GM18868 (cell line): Measurements from ENCODE around the gene ANGPTL4.
A peak's percentile ranks its signal among the peaks of the same experiment; 100 is the strongest.
"Not testable (repeated sequence)": the region's sequence is repeated elsewhere in the genome, so short reads cannot be mapped to it uniquely, and the experiment has no call there.

ENCODE experiments used
- ATAC-seq: cut with Tn5 transposase; IDR thresholded peaks from one replicate; pipeline ENCODE4 v1.9.1; 2021; ENCODE audit warnings: mild to moderate bottlenecking, moderate library complexity; ENCODE audit not compliant: unreplicated experiment

Gene ANGPTL4, protein sequence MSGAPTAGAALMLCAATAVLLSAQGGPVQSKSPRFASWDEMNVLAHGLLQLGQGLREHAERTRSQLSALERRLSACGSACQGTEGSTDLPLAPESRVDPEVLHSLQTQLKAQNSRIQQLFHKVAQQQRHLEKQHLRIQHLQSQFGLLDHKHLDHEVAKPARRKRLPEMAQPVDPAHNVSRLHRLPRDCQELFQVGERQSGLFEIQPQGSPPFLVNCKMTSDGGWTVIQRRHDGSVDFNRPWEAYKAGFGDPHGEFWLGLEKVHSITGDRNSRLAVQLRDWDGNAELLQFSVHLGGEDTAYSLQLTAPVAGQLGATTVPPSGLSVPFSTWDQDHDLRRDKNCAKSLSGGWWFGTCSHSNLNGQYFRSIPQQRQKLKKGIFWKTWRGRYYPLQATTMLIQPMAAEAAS

DNA sequence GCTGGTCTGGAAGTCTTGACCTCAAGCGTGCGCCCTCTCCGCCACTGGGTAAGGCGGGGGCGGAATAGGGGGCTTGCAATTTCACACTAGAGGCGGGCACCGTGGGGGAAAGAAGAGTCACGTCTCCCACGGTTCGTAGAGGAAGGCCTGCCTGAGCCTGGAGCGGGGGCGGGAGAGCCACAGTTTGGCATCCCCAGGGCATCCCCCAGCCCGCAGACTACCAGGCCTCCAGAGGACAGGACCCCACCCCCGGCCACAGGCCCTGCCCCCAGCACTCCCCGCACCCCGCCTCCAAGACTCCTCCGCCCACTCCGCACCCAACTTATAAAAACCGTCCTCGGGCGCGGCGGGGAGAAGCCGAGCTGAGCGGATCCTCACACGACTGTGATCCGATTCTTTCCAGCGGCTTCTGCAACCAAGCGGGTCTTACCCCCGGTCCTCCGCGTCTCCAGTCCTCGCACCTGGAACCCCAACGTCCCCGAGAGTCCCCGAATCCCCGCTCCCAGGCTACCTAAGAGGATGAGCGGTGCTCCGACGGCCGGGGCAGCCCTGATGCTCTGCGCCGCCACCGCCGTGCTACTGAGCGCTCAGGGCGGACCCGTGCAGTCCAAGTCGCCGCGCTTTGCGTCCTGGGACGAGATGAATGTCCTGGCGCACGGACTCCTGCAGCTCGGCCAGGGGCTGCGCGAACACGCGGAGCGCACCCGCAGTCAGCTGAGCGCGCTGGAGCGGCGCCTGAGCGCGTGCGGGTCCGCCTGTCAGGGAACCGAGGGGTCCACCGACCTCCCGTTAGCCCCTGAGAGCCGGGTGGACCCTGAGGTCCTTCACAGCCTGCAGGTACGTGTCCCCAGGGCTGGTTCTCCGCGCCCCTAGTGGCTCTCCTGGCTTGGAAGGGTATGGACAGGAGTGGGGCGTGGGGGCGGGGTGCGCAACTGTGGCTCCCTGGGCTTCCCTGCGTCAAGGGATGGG is at the start of gene ANGPTL4:
ANGPTL4 (plus strand) TSS at position 353 of the 969 bp plus-strand sequence; CDS start at position 520, 167 bp downstream.
- ATAC-seq = no peak

GRCh38 chr19:8314981-8315640 is 48.8 kb upstream of the ANGPTL4 start:
- ATAC-seq = not testable (repeated sequence)

- no peak for ATAC-seq
These were observed 47.4 kb upstream of the ANGPTL4 start for GRCh38 chr19:8316351-8317125.

GRCh38 chr19:8318835-8319234 is 45.1 kb upstream of the ANGPTL4 start:
- ATAC-seq = not testable (repeated sequence)

GRCh38 chr19:8319807-8320520 is 44.0 kb upstream of the ANGPTL4 start:
- no peak for ATAC-seq

DNA sequence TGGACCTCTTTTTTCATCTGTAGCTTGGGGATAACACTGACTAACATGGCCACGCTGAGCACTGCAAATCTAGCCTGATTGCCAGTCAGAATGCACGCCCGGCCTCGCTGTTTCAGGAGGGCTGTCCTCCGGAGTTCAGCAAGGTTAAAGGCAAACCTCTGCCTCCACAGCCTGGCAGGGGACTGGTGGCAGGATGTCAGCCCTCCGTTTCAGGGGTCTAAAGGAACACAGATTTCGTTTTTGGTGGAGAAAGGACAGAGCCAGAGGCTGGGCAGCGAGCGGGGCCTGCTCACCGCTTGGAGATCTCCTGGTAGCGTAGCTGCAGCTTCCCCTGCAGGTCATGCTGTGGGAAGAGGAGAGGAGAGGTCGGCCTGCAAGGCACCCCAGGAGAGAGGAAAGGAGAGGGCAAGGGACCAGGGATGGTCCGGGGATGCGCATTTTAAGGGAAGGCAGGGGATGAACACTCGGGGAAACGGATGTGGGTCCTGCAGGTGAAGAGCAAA is 43.3 kb upstream of the ANGPTL4 start:
- no peak for ATAC-seq

DNA sequence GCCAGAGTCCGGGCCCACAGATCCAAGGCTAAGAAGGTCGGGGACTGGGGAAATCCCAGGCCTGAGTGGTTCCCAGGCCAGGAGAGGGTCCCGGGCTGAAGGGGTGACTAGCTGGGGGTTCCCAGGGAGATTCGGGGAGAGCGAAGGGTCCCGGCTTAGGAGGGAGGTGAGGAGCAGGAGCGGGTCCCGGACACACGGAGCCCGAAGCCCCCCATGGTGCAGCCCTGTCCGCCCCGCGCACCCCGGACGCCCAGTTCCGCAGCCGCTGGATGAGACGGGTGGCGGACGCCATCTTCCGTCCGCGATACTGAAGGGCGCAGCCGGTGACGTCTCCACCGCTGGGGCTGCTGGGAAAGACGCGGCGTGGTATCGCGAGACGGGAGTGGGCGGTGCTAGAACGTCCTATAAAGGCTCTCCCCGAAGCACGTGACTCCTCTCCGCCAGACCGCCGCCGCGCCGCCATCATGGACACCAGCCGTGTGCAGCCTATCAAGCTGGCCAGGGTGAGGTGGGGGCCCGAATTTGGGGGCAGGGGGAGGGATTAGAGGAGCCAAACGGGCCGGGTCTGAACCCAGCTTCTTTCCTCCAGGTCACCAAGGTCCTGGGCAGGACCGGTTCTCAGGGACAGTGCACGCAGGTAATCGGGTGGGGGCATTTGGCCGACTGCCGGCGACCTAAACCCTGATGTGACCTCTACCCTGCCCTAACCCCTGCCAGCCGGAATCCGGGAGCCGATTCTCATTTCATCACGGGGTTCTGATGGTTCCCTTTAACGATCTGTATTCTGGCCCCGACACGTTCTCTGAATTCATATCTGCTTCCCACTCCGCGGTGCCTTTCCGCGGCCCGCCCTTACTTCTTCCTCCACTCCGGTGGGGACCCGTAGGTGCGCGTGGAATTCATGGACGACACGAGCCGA is 42.6 kb upstream of the ANGPTL4 start, which contains the start of the genes NDUFA7 and RPS28:
NDUFA7 (minus strand) TSS at position 309 of the 919 bp plus-strand sequence; CDS start at position 292, 17 bp downstream.
RPS28 (plus strand) TSS at position 430 of the 919 bp plus-strand sequence; CDS start at position 465, 35 bp downstream.
- ATAC-seq = peak; percentile 92

DNA sequence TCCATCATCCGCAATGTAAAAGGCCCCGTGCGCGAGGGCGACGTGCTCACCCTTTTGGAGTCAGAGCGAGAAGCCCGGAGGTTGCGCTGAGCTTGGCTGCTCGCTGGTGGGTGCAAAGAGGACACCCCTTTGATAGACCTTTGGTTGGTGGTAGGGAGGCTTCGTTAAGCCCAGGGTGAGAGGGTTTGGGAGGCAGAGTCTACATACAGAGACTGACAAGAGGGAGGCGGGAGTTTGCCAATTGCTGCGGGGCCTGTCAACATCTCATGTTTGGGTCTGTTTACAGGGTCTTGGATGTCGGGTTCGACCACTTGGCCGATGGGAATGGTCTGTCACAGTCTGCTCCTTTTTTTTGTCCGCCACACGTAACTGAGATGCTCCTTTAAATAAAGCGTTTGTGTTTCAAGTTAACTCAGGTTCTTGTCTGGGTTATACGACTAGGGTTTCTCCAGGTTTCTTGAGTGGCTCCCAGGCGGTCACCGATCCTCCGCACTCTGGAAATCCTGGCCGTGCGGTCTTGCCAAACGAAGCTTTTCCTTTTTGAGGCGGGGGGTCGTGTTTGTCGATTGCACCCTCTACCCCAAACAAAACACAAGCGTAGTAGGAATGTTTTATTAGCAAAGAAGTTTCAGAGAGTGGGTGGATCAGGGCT is 41.8 kb upstream of the ANGPTL4 start:
- ATAC-seq = no peak

DNA sequence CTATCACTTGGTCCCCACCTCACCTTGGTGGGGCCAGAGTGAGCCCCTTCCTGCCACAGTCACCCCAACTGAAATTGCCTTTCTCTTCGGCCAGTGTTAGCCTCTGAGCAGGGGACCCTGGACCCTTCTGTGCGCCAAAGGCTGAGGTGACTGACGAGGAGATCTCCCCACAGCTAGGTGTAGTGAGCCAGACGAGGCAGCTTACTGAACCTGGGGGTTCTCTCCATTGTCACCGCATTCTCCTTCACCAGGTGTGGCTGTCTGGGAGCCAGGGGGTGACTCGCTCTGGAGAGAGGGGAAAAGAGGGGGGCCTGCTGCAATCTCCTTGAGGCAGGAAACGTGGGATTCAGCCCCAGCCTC is 41.3 kb upstream of the ANGPTL4 start:
- ATAC-seq = no peak

DNA sequence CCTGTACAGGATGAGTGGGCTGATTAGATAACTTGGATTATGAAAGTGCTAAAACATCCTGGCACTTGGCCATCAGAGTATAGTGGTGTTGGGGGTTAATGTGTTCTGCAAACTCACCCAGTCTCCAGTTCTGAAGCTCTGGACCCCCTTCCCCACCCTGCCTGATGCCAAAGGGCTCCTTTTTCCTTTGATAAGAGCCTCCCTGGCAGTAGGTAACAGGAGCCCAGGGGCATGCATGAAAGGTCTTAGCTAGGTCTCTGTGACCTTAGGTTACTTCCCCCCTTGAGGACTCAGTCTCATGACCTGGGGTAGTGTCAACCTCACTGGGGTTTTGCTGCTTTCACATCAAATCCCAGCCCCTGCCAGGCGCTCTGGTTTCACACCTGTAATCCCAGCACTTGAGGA is 40.2 kb upstream of the ANGPTL4 start:
- ATAC-seq = no peak

- ATAC-seq = no peak
These were observed 39.5 kb upstream of the ANGPTL4 start for GRCh38 chr19:8324186-8325050.

- ATAC-seq = no peak
These were observed 38.5 kb upstream of the ANGPTL4 start for GRCh38 chr19:8325454-8325853.

DNA sequence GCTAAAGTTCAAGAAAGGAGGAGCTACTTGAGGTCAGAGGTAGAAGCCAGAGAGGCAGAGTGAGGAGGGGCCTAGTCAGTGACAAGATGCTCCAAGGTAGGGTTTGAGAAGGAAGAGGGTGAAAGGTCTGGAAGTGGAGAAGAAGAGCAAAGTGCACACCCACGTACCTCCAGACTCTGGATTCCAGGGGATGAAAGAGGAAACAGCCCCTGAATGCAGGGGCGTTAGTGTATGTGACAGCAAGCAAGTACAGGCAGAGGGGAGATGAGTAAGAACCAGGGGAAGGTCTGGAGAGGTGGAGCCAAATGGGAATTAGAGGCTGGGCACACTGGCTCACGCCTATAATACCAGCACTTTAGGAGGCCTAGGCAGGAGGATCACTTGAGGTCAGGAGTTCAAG is 34.0 kb upstream of the ANGPTL4 start:
- ATAC-seq = no peak

GRCh38 chr19:8331263-8331845 is 32.6 kb upstream of the ANGPTL4 start:
- ATAC-seq = no peak

DNA sequence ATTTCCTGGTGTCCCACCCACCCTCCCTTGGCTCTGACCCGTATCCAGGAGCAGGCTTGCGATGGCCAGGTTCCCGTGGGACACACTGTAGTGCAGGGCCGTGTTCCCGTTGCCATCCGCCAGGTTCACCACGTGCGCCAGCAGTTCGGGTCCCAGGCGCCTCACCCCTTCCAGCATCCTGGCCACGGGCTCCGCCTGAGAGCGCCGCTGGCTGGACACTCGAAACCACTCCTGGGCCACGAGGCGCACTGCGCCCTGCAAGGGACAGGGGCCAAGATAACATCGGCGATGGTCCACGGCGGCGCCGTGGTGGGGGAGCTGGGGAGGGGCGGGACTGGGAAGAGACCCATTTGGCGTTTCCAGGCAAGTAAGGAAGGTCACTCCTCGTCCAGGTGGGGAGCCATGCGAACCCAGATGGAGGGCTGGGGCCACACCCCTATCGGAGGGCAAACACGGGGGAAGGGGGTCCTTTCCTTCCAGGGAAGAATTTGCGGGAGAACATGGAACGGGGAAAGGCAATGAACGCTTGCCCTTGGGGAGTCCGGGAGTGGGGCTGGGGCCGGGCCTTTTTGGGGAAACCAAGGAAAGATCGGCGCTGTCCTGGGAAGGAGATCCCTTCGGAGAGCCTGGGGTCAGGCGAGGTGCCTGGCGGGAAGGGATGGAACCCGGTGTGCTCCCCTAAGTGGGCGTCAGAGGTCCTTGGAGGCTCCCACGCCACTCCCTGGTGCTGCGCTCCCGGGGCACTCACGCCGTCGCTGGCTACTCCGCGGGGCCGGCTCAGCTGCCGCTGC is 30.8 kb upstream of the ANGPTL4 start:
- ATAC-seq = no peak
